HG02678 (cell line): Measurements from ENCODE around the gene CEP68.
"Not testable (repeated sequence)": the region's sequence is repeated elsewhere in the genome, so short reads cannot be mapped to it uniquely, and the experiment has no call there.

Experiments used
- ATAC-seq: cut with Tn5 transposase; IDR thresholded peaks from one replicate; pipeline ENCODE4 v1.9.1; 2021; ENCODE audit warnings: mild to moderate bottlenecking, moderate library complexity; ENCODE audit not compliant: unreplicated experiment

Gene CEP68

GRCh38 chr2:65129286-65129825 is 73.1 kb downstream of the CEP68 start:
- no peak for ATAC-seq

DNA sequence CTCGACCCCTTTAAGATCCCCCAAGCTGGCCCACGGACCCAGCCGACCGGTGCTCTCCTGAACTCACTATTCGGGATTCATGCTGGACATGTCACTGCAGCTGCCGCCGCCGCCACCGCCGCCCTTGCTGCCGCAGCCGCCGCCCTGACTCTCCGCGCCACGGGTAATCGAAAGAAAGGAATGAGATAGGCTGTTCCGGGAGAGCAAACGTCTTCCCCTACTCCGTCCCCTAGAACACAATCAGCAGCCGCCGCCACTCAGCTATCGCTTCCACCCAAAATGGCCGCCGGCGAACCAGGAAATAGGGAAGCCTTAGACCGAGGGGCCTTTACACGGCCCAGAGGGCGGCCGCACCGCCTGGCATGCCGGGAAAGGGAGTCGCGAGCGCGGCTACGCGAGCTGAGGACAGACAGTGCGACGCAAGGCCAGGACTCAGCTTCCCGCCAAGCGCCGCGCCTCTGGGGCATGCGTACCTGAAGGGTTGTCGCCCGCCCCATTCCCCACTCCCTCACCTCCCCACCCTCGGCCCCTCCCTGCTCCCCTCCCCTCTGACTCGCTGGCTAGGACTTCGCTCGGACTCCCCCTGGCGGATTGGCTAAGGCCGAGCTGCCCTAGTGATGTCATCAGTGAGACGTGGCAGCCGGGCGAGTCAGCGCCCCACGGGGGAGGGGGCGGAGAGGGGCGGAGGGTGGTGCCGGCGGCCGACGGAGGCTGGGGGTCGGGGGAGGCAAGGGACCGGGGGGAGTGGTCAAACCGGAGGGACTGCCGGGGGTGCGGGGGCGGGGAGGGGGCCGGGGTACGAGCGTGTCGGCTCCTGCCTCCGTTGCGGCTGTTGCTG is 73.8 kb downstream of the CEP68 start, which contains the start of gene RAB1A:
RAB1A (minus strand) TSS at position 281 of the 838 bp plus-strand sequence; CDS start at position 90, 191 bp downstream.
- peak; percentile 96 for ATAC-seq

- peak; percentile 28 for ATAC-seq
These were observed 74.5 kb downstream of the CEP68 start for GRCh38 chr2:65130664-65131175.

DNA sequence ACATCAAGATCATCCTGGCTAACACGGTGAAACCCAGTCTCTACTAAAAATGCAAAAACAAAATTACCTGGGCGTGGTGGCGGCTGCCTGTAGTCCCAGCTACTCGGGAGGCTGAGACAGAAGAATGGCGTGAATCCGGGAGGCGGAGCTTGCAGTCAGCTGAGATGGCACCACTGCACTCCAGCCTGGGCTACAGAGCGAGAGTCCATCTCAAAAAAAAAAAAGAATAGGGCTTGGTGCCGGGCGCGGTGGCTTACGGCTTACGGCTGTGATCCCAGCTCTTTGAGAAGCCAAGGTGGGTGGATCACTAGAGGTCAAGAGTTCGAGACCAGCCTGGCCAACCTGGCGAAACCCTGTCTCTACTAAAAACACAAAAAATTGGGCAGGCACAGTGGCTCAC is 76.7 kb downstream of the CEP68 start:
- ATAC-seq, result not testable (repeated sequence)

DNA sequence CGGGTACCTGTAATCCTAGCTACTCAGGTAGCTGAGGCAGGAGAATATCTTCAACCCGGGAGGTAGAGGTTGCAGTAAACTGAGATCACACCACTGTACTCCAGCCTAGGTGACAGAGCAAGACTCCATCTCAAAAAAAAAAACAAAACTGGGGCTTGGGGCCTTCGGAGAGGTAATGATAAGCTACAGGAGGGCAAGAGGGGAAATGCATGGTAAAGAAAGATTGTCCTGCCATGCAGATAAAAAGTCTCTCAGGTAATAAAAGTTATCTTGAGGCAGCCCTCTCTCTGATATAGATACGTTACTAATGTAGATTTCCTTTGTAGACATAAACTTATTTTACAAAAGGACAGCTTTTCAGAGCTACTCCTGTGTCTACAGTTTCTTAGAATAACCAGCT is 77.4 kb downstream of the CEP68 start:
- no peak for ATAC-seq

GRCh38 chr2:65134158-65134557 is 77.9 kb downstream of the CEP68 start:
- ATAC-seq, result no peak

DNA sequence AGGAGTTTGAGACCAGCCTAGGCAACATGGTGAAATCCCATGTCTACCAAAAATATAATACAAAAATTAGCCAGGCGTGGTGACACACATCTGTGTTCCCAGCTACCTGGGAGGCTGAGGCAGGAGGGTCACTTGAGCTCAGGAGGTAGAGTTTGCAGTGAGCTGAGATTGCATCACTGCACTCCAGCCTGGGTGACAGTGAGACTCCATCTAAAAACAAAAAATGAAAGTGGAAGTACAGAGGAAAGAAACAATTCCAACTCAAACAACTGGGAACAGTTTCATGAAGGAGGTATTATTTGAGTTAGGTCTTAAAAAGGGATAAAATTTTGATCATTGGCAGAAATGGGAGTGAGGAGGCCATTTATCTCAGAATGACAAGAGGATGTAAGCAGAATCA is 80.0 kb downstream of the CEP68 start:
- no peak for ATAC-seq
